CD14-positive monocyte (primary cell): ENCODE results near the gene MYO1D. TPM values are rescaled to one million over a fixed set of nuclear protein-coding genes. Genes with fewer than 3 reads are reported as not detected.

Experiments used
- DNase-seq, 3 donors: peaks; one replicate each; pipeline ENCODE4 v3.0.0-alpha.2; 2011 to 2022
- H2AFZ ChIP-seq: 2 replicates; pipeline ENCODE4 v1.6.0; 2012; ENCODE audit warnings: mild to moderate bottlenecking, low read depth, low read length, inconsistent platforms; ENCODE audit not compliant: insufficient read depth, poor library complexity, severe bottlenecking
- H3K27ac ChIP-seq, 2 donors: 1 replicate in 1 of 2; 2 replicates in 1 of 2; pipeline ENCODE4 v1.5.1; 2012 to 2013; ENCODE audit warnings: low read length in 2 of 2, control low read depth in 1 of 2, inconsistent platforms in 1 of 2, low read depth in 1 of 2, mild to moderate bottlenecking in 1 of 2
- H3K27me3 ChIP-seq, 2 donors: one replicate each; pipeline versions ENCODE4 v1.6.0 to v1.6.1; 2011 to 2013; ENCODE audit warnings: low read length in 2 of 2; ENCODE audit not compliant: control insufficient read depth in 2 of 2, insufficient read depth in 2 of 2
- H3K36me3 ChIP-seq, 2 donors: replicated peaks in 1 of 2; 1 replicate in 1 of 2; 2 replicates in 1 of 2; pipeline versions ENCODE4 v1.5.1 to v1.6.1; 2012 to 2013; ENCODE audit warnings: low read length in 2 of 2, control low read depth in 1 of 2, inconsistent platforms in 1 of 2, mild to moderate bottlenecking in 1 of 2; ENCODE audit not compliant: insufficient read depth in 2 of 2, control insufficient read depth in 1 of 2
- H3K4me1 ChIP-seq, 2 donors: 1 replicate in 1 of 2; 2 replicates in 1 of 2; pipeline versions ENCODE4 v1.5.1 to v1.6.1; 2012 to 2013; ENCODE audit warnings: low read length in 2 of 2, control low read depth in 1 of 2, inconsistent platforms in 1 of 2, mild to moderate bottlenecking in 1 of 2, moderate library complexity in 1 of 2; ENCODE audit not compliant: insufficient read depth in 2 of 2, control insufficient read depth in 1 of 2
- H3K4me2 ChIP-seq: replicated peaks from 2 replicates; pipeline ENCODE3; 2012; ENCODE audit warnings: low read length, moderate library complexity, mild to moderate bottlenecking; ENCODE audit not compliant: poor library complexity, severe bottlenecking; ENCODE audit errors: extremely low read depth
- H3K4me3 ChIP-seq, 3 experiments: fragments of 200-600 bp in 1 of 3; sonication (generic) in 1 of 3; replicated peaks in 1 of 3; 1 replicate in 2 of 3; 2 replicates in 1 of 3; pipeline ENCODE4 v1.5.1; 2011 to 2013; ENCODE audit warnings: low read length in 3 of 3, mild to moderate bottlenecking in 3 of 3, control low read depth in 2 of 3, low read depth in 2 of 3, inconsistent platforms in 1 of 3, moderate library complexity in 1 of 3
- H3K79me2 ChIP-seq: 2 replicates; pipeline ENCODE4 v1.6.0; 2012; ENCODE audit warnings: mild to moderate bottlenecking, control low read depth, inconsistent platforms, low read length, moderate library complexity; ENCODE audit not compliant: insufficient read depth
- H3K9ac ChIP-seq: 2 replicates; pipeline ENCODE4 v1.6.0; 2017; ENCODE audit warnings: low read length, mild to moderate bottlenecking; ENCODE audit not compliant: insufficient read depth, poor library complexity, severe bottlenecking
- H3K9me3 ChIP-seq, 2 donors: replicated peaks in 1 of 2; 1 replicate in 1 of 2; 2 replicates in 1 of 2; pipeline versions ENCODE4 v1.5.1 to v1.6.1; 2012 to 2013; ENCODE audit warnings: low read length in 2 of 2, control low read depth in 1 of 2; ENCODE audit not compliant: control insufficient read depth in 1 of 2, insufficient read depth in 1 of 2
- H4K20me1 ChIP-seq: 2 replicates; pipeline ENCODE4 v1.6.0; 2012; ENCODE audit warnings: mild to moderate bottlenecking, low read length, control low read depth, moderate library complexity; ENCODE audit not compliant: insufficient read depth
- H3K27ac Mint-ChIP-seq, 7 donors: one replicate each; pipeline ENCODE4 v1.8.0; 2020; ENCODE audit warnings: mild to moderate bottlenecking in 7 of 7, mixed read lengths in 7 of 7, moderate library complexity in 6 of 7, inconsistent platforms in 2 of 7
- H3K27me3 Mint-ChIP-seq, 3 donors: one replicate each; pipeline ENCODE4 v1.8.0; 2021 to 2022; ENCODE audit warnings: low read depth in 3 of 3, mild to moderate bottlenecking in 3 of 3, mixed read lengths in 3 of 3, moderate library complexity in 3 of 3, inconsistent platforms in 1 of 3
- H3K36me3 Mint-ChIP-seq, 2 donors: one replicate each; pipeline ENCODE4 v1.8.0; 2020; ENCODE audit warnings: mixed read lengths in 2 of 2, inconsistent platforms in 1 of 2, mild to moderate bottlenecking in 1 of 2
- H3K4me1 Mint-ChIP-seq: one replicate; pipeline ENCODE4 v1.8.0; 2020; ENCODE audit warnings: mild to moderate bottlenecking, mixed read lengths
- H3K4me3 Mint-ChIP-seq, 2 donors: one replicate each; pipeline ENCODE4 v1.8.0; 2020; ENCODE audit warnings: mild to moderate bottlenecking in 2 of 2, mixed read lengths in 2 of 2, moderate library complexity in 1 of 2
- H3K9me3 Mint-ChIP-seq, 7 donors: one replicate each; pipeline ENCODE4 v1.8.0; 2020 to 2022; ENCODE audit warnings: mixed read lengths in 7 of 7, mild to moderate bottlenecking in 6 of 7, moderate library complexity in 6 of 7, inconsistent platforms in 2 of 7
- WGBS: methylation state at CpG from one replicate; pipeline ENCODE4 v1.1.5; 2013; ENCODE audit warnings: missing lambda C conversion rate; ENCODE audit not compliant: insufficient coverage; 5-methylcytosine and 5-hydroxymethylcytosine counted together
- intact Hi-C, 2 donors: fragments of 100-400 bp; cut with micrococcal nuclease; formaldehyde crosslinking; loops; one replicate each; pipeline versions ENCODE4 v1.15.0 to v1.15.1; 2023
- polyA plus RNA-seq, 3 donors: library from polyadenylated mRNA; depleted of rRNA in 1 of 3; unstranded in 2 of 3; stranded (reverse) in 1 of 3; fragments of 300-500 nt in 2 of 3; fragments of >200 nt in 1 of 3; fragmentation: Illumina TruSeq in 2 of 3; gene quantifications; 1 replicate in 2 of 3; 2 replicates in 1 of 3; pipeline ENCODE4 v1.2.3, GENCODE V29; 2012 to 2021
- TF ChIP-seq, protein P1 (sequence below): fragments of 200-600 bp; IDR thresholded peaks from one replicate; pipeline ENCODE4 v1.8.0; 2022; ENCODE audit warnings: antibody characterized with exemption, mild to moderate bottlenecking

MYO1D gene
- polyA plus RNA-seq, 3 donors, result 0.22 to 0.39 (median 0.26) TPM

DNA sequence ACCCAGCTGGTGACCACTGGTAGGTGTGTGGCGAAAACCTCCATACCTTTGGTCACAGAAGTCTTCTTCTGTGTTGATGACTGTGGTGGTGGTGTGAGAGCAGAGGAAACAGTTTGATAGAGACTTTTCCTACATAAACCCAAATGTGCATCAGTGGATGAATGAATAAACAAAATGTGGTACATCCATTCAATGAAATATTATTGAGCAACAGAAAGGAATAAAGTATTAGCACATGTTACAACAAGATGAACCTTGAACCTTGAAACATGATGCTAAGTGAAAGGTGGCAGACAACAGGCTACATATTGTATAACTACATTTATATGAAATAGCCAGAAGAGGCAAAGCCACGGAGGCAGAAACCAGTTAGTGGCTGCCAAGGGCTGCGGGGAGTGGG lies 374.9 kb downstream of the MYO1D start:
- no peak overlapping the region for H3K4me3 ChIP-seq
- H3K36me3 ChIP-seq, result no peaks in the 10 kb centered on the region
- peak overlapping the region in 5 of 7 donors; percentile 74 to 94 (median 87) for H3K27ac Mint-ChIP-seq
- H3K9me3 Mint-ChIP-seq, result no peaks in the 10 kb centered on the region
- H3K27me3 Mint-ChIP-seq, result peaks cover 0 to 6% (median 0%) of the 10 kb centered on the region in 3 donors
- no peaks in the 10 kb centered on the region for H4K20me1 ChIP-seq
- TF ChIP-seq, protein P1, sequence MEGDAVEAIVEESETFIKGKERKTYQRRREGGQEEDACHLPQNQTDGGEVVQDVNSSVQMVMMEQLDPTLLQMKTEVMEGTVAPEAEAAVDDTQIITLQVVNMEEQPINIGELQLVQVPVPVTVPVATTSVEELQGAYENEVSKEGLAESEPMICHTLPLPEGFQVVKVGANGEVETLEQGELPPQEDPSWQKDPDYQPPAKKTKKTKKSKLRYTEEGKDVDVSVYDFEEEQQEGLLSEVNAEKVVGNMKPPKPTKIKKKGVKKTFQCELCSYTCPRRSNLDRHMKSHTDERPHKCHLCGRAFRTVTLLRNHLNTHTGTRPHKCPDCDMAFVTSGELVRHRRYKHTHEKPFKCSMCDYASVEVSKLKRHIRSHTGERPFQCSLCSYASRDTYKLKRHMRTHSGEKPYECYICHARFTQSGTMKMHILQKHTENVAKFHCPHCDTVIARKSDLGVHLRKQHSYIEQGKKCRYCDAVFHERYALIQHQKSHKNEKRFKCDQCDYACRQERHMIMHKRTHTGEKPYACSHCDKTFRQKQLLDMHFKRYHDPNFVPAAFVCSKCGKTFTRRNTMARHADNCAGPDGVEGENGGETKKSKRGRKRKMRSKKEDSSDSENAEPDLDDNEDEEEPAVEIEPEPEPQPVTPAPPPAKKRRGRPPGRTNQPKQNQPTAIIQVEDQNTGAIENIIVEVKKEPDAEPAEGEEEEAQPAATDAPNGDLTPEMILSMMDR, result no peak
- no peaks in the 10 kb centered on the region for H3K27me3 ChIP-seq
- intact Hi-C loops, result no loop called here
- no peaks in the 10 kb centered on the region for H3K79me2 ChIP-seq
- no peak overlapping the region for H2AFZ ChIP-seq
- H3K4me1 ChIP-seq, result peaks cover 41 to 53% of the 10 kb centered on the region in 2 donors
- H3K4me3 Mint-ChIP-seq, result no peak overlapping the region
- peaks cover 11 to 12% of the 10 kb centered on the region in 2 donors for H3K36me3 Mint-ChIP-seq
- no peak overlapping the region for H3K9ac ChIP-seq
- peak overlapping the region; percentile 85 to 90 for H3K27ac ChIP-seq
- peaks cover 54% of the 10 kb centered on the region for H3K4me1 Mint-ChIP-seq
- no peak overlapping the region for H3K4me2 ChIP-seq
- H3K9me3 ChIP-seq, result no peaks in the 10 kb centered on the region
- no CpG with 5 or more reads among the region's 3 CpGs for WGBS
- DNase-seq, result no peak

DNA sequence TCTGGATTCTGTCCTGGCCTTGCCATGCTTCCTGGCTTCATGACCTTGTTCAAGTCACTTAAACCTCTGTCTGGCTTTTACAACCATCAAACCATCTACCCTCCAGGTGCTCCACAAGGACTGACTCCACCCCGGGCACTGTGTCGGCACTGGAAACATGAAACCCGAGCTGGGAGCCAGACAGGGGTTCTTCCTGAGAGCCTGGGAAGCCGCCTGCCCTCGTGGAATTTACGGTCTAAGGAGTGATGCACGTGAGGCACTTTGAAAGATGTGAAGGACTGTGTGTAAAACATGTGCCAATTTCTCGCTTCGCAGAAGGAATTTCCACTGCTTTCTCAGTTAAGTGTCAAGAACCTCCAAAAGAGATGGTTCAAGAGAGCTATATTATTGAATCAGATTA lies 378.5 kb downstream of the MYO1D start:
- no peaks in the 10 kb centered on the region for H3K9me3 ChIP-seq
- peaks cover 11 to 12% of the 10 kb centered on the region in 2 donors for H3K36me3 Mint-ChIP-seq
- no peak overlapping the region for H3K9ac ChIP-seq
- WGBS, result 94% methylated on average over 7 of the region's 9 CpGs
- H3K4me2 ChIP-seq, result no peak overlapping the region
- H3K4me1 Mint-ChIP-seq, result peaks cover 59% of the 10 kb centered on the region
- no peak overlapping the region for H3K4me3 ChIP-seq
- H3K4me3 Mint-ChIP-seq, result no peak overlapping the region
- H3K27me3 Mint-ChIP-seq, result peaks cover 0 to 6% (median 2%) of the 10 kb centered on the region in 3 donors
- no peak overlapping the region for H2AFZ ChIP-seq
- H3K27ac Mint-ChIP-seq, result no peak overlapping the region
- H3K9me3 Mint-ChIP-seq, result no peaks in the 10 kb centered on the region
- H3K27me3 ChIP-seq, result no peaks in the 10 kb centered on the region
- H3K27ac ChIP-seq, result no peak overlapping the region
- intact Hi-C loops, result no loop called here
- TF ChIP-seq, protein P1, result no peak
- H3K4me1 ChIP-seq, result peaks cover 54 to 63% of the 10 kb centered on the region in 2 donors
- DNase-seq, result no peak
- H4K20me1 ChIP-seq, result no peaks in the 10 kb centered on the region
- no peaks in the 10 kb centered on the region for H3K36me3 ChIP-seq
- H3K79me2 ChIP-seq, result no peaks in the 10 kb centered on the region
